Measurements from ENCODE around the gene AKR1D1.
"Not testable (repeated sequence)": the region's sequence is repeated elsewhere in the genome, so short reads cannot be mapped to it uniquely, and the experiment has no call there.

The AKR1D1 gene

DNA sequence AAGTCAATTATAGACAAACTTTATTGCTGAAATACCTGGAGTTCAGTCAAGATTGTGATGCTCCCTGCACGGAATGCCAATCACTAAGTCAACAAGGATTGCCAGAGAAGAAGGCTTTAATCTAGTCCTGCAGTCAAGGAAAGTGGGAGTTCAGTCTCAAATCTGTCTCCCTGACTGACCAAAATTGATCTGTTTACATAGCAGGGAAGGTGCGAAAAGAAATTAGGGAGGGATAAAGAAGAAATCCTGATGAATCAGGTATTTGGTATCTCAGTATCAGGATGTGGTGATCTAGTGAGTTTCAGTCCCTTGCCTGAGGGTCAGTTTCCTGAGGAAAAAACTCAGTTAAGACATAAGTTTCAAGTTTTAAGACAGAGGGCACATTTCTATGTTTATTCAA, 2.1 kb upstream of the AKR1D1 start:
- DNase-seq (ENCODE audit: low spot score), result no peak

GRCh38 chr7:138074540-138074939, 1.7 kb upstream of the AKR1D1 start:
- no peak for DNase-seq (ENCODE audit: low spot score)

GRCh38 chr7:138075350-138075749, 909 bp upstream of the AKR1D1 start:
- DNase-seq (ENCODE audit: low spot score), result no peak

- not testable (repeated sequence) for DNase-seq (ENCODE audit: low spot score)
These were observed 473 bp upstream of the AKR1D1 start for GRCh38 chr7:138075786-138076185.

- no peak for DNase-seq (ENCODE audit: low spot score)
These were observed 1.6 kb downstream of the AKR1D1 start for GRCh38 chr7:138077809-138078208.

DNA sequence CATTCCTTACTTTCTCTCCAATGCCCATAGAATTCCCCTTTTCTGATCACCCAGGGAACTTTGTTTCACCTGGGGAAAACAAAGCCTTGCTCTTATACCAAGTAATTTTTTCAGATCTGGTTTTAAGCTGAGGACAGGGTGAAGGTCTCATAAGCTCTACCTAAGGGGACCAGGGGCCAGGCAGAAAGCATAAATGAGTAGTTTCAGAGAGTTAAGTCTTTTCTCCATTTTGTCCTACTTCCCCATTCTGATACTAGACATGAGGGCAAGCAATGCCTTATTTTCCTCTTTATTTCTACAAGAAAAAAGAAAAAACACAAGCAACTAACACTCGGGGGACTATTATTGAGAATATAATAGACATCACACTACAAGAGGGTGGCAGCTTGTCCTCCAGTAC, 2.9 kb downstream of the AKR1D1 start:
- no peak for DNase-seq (ENCODE audit: low spot score)

DNA sequence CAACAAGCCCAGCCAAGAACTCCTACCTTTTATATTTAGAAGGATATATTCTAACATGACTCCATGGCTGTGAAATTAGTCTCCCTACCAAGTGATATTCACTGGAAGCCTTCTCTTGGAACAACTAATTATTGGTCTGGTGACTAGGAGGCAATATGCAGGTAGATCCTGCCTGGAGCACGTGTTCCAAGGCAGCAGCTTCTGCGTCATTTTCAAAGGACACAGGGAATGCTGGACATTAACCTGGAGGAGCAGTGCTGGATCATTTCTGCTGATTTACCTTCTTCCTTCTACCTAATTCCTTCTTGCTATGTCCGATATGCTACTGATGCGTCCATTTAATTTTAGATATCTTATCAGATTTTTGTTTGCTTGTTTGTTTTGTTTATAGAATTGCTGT, 5.6 kb downstream of the AKR1D1 start:
- no peak for DNase-seq (ENCODE audit: low spot score)

DNA sequence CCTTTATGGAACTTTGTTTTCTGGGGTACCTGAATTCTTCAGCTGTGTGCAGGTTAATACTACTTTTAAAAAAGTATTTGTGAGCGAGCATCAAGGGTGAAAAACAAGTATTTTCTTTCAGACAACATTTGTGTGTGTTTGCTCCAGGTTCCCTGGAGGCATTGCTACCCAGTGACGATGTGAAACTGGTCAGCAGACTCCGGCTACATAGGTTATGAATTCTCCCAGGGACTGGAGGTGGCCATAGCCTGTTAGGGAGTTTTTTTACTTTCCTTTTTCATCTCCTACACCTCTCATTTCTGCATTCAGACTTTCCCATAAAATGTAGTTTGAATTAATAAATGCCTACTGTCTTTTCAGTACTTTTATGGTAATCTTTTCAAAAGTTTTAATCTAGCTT, 7.6 kb downstream of the AKR1D1 start:
- DNase-seq (ENCODE audit: low spot score), result no peak

DNA sequence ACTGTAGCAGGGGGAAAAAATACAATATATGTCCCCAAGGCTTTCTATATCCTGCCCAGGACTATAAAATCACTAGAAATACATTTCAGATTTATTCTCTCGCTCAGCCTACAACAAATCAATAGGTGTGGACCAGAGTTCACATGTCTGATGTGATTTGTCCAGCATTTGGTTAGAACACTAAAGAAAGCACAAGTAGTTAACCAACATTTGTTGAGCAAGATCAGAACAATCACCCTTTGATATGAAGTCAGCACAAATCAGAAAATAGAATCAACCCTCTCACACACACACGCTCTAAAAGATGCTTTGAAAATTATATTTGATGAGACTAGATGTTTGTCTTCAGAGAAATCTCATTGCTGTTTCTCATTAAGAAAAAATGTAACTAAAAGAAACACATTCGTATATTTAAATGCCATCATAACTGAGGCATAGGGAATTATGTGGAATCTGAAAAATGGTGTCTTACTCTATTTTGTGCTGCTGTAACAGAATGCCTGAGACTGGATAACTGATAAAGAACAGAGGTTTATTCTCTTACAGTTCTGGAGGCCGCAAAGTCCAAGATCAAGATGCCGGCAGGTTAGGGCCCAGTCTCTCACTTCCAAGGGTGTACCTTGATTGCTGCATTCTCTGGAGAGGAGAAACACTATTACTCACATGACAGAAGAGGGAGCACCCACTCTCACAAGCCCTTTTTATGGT, 10.5 kb downstream of the AKR1D1 start:
- no peak for DNase-seq (ENCODE audit: low spot score)

DNA sequence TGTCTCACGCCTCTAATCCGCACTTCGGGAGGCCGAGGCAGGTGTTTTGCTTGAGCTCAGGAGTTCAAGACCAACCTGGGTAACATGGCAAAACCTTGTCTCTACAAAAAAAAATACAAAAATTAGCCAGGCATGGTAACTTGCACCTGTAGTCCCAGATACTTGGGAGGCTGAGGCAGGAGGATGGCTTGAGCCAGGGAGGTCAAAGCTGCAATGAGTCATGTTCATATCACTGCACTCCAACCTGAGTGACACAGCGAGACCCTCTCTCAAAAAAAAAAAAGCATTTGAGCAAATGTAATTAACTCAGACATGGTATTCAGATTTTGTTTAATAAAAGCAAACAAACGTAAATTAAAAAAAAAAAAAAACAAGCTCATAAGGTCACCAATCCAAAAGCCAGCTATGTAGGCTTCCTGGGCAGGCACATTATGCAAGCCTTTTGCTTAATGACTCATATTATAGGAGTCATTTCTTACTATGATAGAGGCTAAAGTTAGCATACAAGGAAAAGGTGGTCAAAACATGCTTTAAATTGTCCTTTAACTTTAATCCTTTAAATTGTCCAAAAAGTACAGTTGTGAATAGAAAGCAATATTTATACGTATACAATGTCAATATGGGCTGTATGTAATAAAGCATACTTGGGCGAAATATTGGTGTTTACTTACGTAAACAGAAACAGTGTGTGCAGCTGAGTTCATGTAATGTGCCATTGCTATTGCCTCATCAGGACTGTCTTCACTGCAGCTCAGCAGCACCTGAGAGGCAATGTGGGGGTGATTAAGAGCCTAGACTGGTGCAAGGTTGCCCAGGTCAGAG, 13.0 kb downstream of the AKR1D1 start:
- DNase-seq (ENCODE audit: low spot score), result no peak

- no peak for DNase-seq (ENCODE audit: low spot score)
These were observed 14.8 kb downstream of the AKR1D1 start for GRCh38 chr7:138091032-138091431.

DNA sequence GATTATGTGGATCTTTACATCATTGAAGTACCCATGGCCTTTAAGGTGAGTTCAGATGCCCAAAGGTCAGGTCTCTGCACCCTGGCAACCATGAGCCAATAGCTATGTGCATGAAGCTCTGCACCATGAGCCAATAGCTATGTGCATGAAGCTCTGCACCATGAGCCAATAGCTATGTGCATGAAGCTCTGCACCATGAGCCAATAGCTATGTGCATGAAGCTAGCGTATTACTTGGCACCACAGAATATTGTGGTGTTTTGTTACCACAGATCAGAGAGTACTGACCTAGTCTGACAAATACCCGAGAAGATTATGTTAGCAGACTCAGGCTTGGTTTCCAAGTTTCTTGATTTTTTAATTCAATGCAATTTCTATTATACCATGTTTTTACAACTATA, 15.6 kb downstream of the AKR1D1 start:
- DNase-seq (ENCODE audit: low spot score), result not testable (repeated sequence)

GRCh38 chr7:138092486-138093028, 16.3 kb downstream of the AKR1D1 start:
- DNase-seq (ENCODE audit: low spot score), result no peak

- no peak for DNase-seq (ENCODE audit: low spot score)
These were observed 20.0 kb downstream of the AKR1D1 start for GRCh38 chr7:138095972-138096935.

DNA sequence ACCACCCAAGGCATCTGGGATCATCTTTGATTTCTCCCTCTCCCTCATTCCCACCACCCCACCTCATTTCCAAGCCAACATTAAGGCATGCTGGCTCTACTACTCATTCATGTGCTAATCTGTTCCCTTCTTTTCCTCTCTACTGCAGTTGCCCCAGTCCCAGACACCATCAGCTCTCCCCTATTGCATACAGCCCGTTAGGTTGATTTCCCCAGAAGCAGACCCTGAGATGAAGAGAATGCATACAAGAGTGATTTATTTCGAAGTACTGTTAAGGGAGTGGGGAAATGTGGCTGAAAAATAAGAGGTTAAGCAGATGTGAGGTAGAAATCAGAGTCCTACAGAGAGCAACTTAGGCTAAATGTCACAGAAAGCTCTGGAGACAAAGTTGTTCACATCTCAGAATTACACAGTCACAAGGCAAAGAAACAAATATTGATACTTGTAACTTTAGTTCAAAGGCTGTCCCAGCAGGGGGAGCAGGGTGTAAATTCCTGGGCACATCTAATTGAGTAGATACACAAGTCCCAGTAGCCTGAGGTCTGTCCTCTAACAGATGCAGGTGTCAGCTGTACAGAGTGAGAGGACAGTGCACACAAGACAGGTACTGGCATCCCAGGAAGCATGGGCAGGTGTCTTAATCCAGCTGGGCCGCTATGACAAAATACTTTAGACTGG, 20.9 kb downstream of the AKR1D1 start:
- no peak for DNase-seq (ENCODE audit: low spot score)

DNA sequence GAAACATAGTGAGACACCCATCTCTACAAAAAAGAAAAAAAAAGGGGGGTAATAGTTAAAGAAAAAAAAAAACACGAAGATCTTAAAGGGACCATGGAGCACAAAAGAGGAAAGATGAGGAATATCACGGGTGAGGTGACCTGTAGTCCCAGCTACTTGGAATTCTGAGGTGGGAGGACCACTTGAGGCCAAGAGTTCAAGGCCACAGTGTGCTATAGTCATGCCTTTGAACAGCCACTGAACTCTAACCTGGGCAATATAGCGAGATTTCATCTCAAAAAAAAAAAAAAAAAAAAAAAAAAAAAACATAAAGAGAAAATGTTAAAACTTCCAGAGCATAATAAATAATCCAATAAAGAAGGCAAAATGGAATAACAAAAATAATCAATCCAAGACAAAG, 23.6 kb downstream of the AKR1D1 start:
- DNase-seq (ENCODE audit: low spot score), result no peak

GRCh38 chr7:138105221-138105620, 29.0 kb downstream of the AKR1D1 start:
- no peak for DNase-seq (ENCODE audit: low spot score)

GRCh38 chr7:138115047-138115446, 38.8 kb downstream of the AKR1D1 start:
- no peak for DNase-seq (ENCODE audit: low spot score)

DNA sequence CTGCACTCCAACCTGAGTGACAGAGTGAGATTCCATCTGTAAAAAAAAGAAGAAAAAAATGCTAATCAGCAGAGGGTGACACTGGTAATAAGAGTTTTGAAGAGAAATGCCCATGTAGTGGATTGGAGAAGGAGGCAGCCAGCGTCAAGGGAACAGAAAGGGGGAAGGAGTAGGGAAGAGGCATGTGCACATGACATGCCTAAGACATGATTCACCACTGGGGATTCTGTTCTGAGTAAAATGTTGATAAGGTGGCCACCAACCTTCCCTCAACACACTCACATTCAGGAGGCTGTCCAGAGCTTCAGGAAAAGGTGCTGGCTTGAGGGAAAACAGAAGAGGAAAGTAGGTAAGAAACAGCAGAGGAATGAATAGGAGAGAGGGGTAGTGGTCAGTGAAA, 39.9 kb downstream of the AKR1D1 start:
- DNase-seq (ENCODE audit: low spot score), result no peak

GRCh38 chr7:138116892-138117291, 40.6 kb downstream of the AKR1D1 start:
- DNase-seq (ENCODE audit: low spot score), result no peak

DNA sequence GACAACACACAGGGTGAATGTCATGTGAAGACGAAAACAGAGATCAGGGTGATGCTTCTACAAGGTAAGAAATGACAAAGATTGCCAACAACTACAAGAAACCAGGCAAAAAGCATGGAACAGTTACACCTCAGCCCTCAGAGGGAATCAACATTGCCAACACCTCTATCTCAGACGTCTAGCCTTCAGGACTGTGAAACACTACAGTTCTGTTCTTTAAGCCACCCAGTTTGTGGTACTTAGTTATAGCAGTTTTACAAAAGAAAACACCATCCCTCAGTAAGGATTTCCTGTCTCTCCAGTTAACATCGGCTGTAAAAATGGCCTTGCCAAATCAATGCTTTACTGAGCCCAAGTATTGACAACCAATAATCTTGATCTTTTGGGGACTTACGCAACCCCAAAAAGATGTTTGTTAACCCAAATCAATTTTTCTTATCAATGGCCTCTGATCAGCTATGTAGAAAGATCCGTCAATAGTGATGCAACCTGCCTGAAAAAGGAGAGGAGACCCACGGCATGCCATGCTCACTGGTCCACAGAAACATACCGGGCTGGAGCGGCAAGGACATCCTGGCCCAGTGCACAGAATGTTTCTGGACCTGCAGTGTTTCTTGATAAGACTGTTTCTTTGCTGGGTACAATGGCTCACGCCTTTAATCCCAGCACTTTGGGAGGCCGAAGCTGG, 44.0 kb downstream of the AKR1D1 start:
- DNase-seq (ENCODE audit: low spot score), result no peak

All from CD4-positive, alpha-beta T cell treated with Interleukin-6 at 100 ng/mL for 8 hours (primary cell).